Vagina (tissue), 2 donors: ENCODE data around the gene ZBTB24. TPM values are rescaled to one million over a fixed set of nuclear protein-coding genes. Genes with fewer than 3 reads are reported as not detected.

Experiments used
- DNase-seq, 2 donors: peaks; one replicate each; pipeline ENCODE4 v3.0.0-alpha.2; 2017; ENCODE audit errors: extremely low spot score in 2 of 2
- H3K27ac ChIP-seq: fragments of 200-600 bp; sonication (generic); one replicate; pipeline ENCODE4 v1.5.1; 2019
- H3K27me3 ChIP-seq: fragments of 200-600 bp; sonication (generic); one replicate; pipeline ENCODE4 v1.5.1; 2019
- H3K36me3 ChIP-seq, 2 donors: fragments of 200-600 bp; sonication (generic); one replicate each; pipeline ENCODE4 v1.5.1; 2017 to 2019
- H3K4me1 ChIP-seq: fragments of 200-600 bp; sonication (generic); one replicate; pipeline ENCODE4 v1.5.1; 2019
- H3K4me3 ChIP-seq, 2 donors: fragments of 200-600 bp; sonication (generic); 1 replicate in 1 of 2; 2 replicates in 1 of 2; pipeline ENCODE4 v1.5.1; 2016 to 2019
- H3K9me3 ChIP-seq: fragments of 200-600 bp; sonication (generic); one replicate; pipeline ENCODE4 v1.5.1; 2019
- POLR2A ChIP-seq, 2 donors: fragments of 450-650 bp; IDR thresholded peaks; one replicate each; pipeline ENCODE4 v1.6.1; 2017; ENCODE audit warnings: antibody characterized with exemption in 2 of 2, mild to moderate bottlenecking in 2 of 2, moderate library complexity in 2 of 2
- POLR2AphosphoS5 ChIP-seq, 2 donors: sonication (generic); formaldehyde crosslinking; IDR thresholded peaks; one replicate each; pipeline ENCODE4 v1.9.0; 2017; ENCODE audit warnings: antibody characterized with exemption in 2 of 2, mild to moderate bottlenecking in 2 of 2, low read depth in 1 of 2; ENCODE audit not compliant: insufficient read depth in 1 of 2
- intact Hi-C: fragments of 100-400 bp; cut with DNase I; formaldehyde crosslinking; loops from one replicate; pipeline ENCODE4 v1.15.1; 2023
- total RNA-seq: library from RNA; depleted of rRNA; stranded (reverse); fragments of >200 nt; gene quantifications from one replicate; pipeline ENCODE4 v1.2.3, GENCODE V29; 2016
- TF ChIP-seq, protein P1 (sequence below), 3 experiments: fragments of 450-650 bp in 2 of 3; fragments of 200-600 bp in 1 of 3; sonication (generic) in 1 of 3; IDR thresholded peaks; one replicate each; pipeline ENCODE4 v1.5.1; 2017 to 2019; ENCODE audit warnings: antibody characterized with exemption in 3 of 3, mild to moderate bottlenecking in 2 of 3, moderate library complexity in 2 of 3

The ZBTB24 gene
- total RNA-seq, 1 donor from 2014 or later = 6.6 TPM

DNA sequence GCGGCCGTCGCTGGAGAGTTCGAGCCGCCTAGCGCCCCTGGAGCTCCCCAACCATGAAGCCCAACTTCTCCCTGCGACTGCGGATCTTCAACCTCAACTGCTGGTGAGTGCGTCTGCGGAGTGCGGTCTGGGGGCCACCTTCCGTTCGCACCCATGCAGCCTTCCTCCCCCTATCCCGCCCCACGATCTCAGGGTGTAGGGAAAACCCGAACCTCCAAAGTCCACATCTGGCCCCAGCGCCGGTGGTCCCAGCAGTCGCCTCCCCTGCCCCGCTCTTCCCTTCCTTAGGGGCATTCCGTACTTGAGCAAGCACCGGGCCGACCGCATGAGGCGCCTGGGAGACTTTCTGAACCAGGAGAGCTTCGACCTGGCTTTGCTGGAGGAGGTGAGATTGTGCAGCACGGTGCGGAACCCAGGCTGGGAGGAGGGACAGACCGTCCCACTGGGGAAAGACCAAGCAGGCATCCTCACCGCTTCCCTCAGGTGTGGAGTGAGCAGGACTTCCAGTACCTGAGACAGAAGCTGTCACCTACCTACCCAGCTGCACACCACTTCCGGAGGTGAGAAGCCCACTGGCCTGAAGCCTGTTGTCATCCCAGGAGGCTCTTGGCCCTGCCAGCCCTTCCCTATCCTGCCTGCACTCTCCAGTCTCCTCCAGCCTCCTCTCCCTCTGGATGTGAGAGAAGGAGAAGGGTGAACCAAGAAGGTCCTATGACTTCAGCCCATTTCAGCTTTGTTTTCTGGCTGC, 41.8 kb downstream of the ZBTB24 start:
- peak in 1 of 2 donors; percentile 91 for DNase-seq
- Histone ChIP-seq H3K27me3 (no peaks in the 10 kb centered on the region), H3K4me1 (peaks cover 35% of the 10 kb centered on the region), H3K9me3 (no peaks in the 10 kb centered on the region), H3K36me3 (peaks cover 0 to 29% of the 10 kb centered on the region in 2 donors), H3K27ac (peak overlapping the region; percentile 87), H3K4me3 (peak overlapping the region; percentile 76 to 81)
- TF ChIP-seq, protein P1, sequence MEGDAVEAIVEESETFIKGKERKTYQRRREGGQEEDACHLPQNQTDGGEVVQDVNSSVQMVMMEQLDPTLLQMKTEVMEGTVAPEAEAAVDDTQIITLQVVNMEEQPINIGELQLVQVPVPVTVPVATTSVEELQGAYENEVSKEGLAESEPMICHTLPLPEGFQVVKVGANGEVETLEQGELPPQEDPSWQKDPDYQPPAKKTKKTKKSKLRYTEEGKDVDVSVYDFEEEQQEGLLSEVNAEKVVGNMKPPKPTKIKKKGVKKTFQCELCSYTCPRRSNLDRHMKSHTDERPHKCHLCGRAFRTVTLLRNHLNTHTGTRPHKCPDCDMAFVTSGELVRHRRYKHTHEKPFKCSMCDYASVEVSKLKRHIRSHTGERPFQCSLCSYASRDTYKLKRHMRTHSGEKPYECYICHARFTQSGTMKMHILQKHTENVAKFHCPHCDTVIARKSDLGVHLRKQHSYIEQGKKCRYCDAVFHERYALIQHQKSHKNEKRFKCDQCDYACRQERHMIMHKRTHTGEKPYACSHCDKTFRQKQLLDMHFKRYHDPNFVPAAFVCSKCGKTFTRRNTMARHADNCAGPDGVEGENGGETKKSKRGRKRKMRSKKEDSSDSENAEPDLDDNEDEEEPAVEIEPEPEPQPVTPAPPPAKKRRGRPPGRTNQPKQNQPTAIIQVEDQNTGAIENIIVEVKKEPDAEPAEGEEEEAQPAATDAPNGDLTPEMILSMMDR (IDR thresholded peaks at IDR 0.05) = peak in 1 of 3 experiments; percentile 22
- TF ChIP-seq POLR2AphosphoS5 (IDR thresholded peaks at IDR 0.05; ENCODE audit: insufficient read depth in 1 of 2, low read depth in 1 of 2) (peak in 1 of 2 donors; percentile 54), POLR2A (IDR thresholded peaks at IDR 0.05) (no peak)
- intact Hi-C loops = loop anchor here (5.0 kb wide), 1 partner anchor 59 kb away; the partner anchor contains the start of gene CD164

DNA sequence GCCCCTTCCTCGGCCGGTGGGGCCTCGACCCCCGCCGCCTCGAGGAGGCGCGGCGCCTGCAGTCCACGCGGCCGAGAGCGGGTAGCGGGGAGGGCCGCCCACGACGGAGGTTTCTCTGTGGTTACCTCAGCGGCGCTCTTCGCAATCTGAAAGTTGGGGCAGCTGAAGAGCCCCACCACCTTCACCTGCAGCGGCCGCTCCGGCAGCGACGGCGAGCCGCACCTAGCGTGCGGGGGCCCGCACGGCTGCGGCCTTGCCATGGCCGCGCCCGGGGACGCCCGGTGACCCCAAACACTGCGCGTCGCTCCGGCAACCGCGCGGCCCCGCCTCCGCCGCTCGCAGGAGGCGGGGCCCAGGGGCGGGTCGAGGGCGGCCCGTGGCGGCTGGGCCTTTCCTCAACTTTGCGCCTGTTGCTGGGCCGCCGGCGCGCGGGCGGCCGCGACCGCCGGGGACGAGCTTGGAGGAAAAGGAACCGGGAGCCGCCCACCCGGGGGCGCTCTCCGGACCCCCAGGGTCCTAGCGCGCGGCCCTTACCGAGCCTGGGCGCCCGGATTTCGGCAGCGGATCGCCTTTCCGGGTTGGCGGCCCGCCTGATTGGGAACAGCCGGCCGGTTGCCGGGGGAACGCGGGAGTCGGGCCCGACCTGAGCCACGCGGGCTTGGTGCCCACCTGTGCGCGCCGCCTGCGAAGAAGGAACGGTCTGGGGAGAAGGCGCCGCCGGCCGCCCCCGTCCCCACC, 42.5 kb downstream of the ZBTB24 start, which contains the start of the genes PPIL6 and SMPD2:
Gene PPIL6 (minus strand): TSS at position 298 of the 738 bp plus-strand sequence. CDS start 38 bp downstream, at position 260.
Gene SMPD2 (plus strand): TSS at position 394 of the 738 bp plus-strand sequence. CDS start 398 bp downstream, outside the sequence.
- Histone ChIP-seq H3K9me3 (no peaks in the 10 kb centered on the region), H3K36me3 (peaks cover 0 to 23% of the 10 kb centered on the region in 2 donors), H3K27me3 (no peaks in the 10 kb centered on the region), H3K27ac (peak within 1 kb of the TSS; percentile 87), H3K4me1 (peaks cover 35% of the 10 kb centered on the region), H3K4me3 (peak within 1 kb of the TSS; percentile 76 to 81)
- intact Hi-C loops = loop anchor here (5.0 kb wide), 1 partner anchor 58 kb away; the partner anchor contains the start of gene CD164
- DNase-seq = peak in 1 of 2 donors; percentile 88
- peak; percentile 17 to 70 for TF ChIP-seq POLR2AphosphoS5 (IDR thresholded peaks at IDR 0.05; ENCODE audit: insufficient read depth in 1 of 2, low read depth in 1 of 2)
- TF ChIP-seq, protein P1 (IDR thresholded peaks at IDR 0.05) = no peak

DNA sequence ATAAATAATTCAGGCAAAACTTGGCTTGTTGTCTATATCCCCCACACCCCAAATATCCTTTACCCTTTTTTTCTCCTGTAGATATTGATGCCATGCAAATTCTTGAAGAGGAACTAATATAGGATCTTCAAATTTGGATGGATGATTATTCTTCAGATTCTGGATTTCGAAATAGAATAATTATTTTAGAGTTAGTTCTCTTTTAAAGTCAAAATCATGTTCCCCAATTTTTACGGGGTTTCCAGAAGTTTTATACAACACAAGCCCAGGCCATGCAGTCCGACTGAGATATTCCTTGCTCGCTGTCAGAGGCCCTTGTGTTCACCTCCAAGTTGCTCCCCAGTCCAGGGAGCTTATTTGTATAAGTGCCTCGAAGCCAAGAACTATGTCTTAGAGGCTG, 47.0 kb downstream of the ZBTB24 start:
- Histone ChIP-seq H3K36me3 (no peaks in the 10 kb centered on the region), H3K27me3 (no peaks in the 10 kb centered on the region), H3K9me3 (no peaks in the 10 kb centered on the region), H3K27ac (no peak overlapping the region), H3K4me3 (no peak overlapping the region), H3K4me1 (peaks cover 25% of the 10 kb centered on the region)
- DNase-seq = no peak
- intact Hi-C loops = no loop called here
- no peak for TF ChIP-seq POLR2AphosphoS5 (IDR thresholded peaks at IDR 0.05; ENCODE audit: insufficient read depth in 1 of 2, low read depth in 1 of 2)
- no peak for TF ChIP-seq POLR2A (IDR thresholded peaks at IDR 0.05)
- TF ChIP-seq, protein P1 (IDR thresholded peaks at IDR 0.05) = no peak

DNA sequence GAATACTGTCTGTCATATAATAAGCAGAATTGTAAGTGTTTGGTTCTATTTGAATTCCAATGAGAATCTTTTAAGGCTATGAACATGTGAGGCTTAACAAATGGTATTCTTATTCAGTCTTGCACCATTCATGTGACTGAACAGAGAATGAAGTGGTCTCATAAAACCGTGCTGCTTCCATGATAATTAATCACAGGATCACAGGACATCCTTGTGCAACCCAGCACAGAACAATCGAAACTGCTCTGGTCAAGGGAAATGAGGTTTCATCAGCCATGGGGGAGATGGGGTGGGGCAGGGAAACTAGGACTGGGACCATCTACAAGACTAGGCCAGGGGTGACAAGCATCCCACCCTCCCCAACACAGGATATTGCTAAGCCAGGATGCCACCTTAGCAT, 48.6 kb downstream of the ZBTB24 start:
- no peak for TF ChIP-seq POLR2AphosphoS5 (IDR thresholded peaks at IDR 0.05; ENCODE audit: insufficient read depth in 1 of 2, low read depth in 1 of 2)
- TF ChIP-seq, protein P1 (IDR thresholded peaks at IDR 0.05) = no peak
- no peak for TF ChIP-seq POLR2A (IDR thresholded peaks at IDR 0.05)
- no peak overlapping the region for H3K4me3 ChIP-seq
- no peak for DNase-seq
- peak overlapping the region; percentile 68 for H3K27ac ChIP-seq
- H3K9me3 ChIP-seq = no peaks in the 10 kb centered on the region
- intact Hi-C loops = no loop called here
- no peaks in the 10 kb centered on the region for H3K27me3 ChIP-seq
- H3K36me3 ChIP-seq = no peaks in the 10 kb centered on the region
- H3K4me1 ChIP-seq = peaks cover 26% of the 10 kb centered on the region
